Mammary microvascular endothelial cell (primary cell): ENCODE results near the gene NOP53. TPM values are rescaled to one million over a fixed set of nuclear protein-coding genes. Genes with fewer than 3 reads are reported as not detected.

Experiments used
- total RNA-seq: library from RNA; depleted of rRNA; stranded (reverse); fragments of >200 nt; gene quantifications from 2 replicates; pipeline ENCODE4 v1.2.3, GENCODE V29; 2015

The NOP53 gene
- 164 and 174 TPM in 2 replicates for total RNA-seq

DNA sequence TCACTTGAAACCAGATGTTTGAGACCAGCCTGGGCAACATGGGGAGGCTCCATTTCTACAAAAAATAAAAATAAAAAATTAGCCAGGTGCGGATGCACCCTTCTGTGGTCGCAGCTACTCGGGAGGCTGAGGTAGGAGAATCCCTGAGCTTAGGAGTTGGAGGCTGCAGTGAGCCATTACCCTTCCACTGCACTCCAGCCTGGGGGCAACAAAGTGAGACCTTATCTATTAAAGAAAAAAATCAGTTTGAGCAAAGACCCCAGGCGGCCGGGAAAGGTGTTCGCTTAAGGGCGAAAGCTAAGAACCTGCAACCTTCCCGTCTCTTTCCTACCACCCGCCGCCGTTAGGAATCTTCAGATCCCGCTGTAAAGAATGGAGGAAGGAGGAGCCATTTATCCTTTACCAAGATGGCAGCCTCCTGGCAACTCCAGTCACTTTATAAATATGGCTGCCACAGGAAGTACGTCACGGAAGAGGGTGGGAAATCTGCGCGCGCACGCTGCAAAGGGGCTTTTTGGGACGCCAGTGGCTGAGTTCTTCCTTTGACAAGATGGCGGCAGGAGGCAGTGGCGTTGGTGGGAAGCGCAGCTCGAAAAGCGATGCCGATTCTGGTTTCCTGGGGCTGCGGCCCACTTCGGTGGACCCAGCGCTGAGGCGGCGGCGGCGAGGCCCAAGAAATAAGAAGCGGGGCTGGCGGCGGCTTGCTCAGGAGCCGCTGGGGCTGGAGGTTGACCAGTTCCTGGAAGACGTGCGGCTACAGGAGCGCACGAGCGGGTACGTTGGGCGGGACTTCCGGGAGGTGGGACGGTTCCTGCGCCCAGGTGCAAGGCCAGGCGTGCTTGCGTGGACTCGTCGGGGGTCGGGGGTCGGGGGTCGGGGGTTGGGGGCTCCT lies at the start of gene NOP53:
NOP53 (plus strand) TSS at position 537 of the 892 bp plus-strand sequence; CDS start at position 551, 14 bp downstream.

DNA sequence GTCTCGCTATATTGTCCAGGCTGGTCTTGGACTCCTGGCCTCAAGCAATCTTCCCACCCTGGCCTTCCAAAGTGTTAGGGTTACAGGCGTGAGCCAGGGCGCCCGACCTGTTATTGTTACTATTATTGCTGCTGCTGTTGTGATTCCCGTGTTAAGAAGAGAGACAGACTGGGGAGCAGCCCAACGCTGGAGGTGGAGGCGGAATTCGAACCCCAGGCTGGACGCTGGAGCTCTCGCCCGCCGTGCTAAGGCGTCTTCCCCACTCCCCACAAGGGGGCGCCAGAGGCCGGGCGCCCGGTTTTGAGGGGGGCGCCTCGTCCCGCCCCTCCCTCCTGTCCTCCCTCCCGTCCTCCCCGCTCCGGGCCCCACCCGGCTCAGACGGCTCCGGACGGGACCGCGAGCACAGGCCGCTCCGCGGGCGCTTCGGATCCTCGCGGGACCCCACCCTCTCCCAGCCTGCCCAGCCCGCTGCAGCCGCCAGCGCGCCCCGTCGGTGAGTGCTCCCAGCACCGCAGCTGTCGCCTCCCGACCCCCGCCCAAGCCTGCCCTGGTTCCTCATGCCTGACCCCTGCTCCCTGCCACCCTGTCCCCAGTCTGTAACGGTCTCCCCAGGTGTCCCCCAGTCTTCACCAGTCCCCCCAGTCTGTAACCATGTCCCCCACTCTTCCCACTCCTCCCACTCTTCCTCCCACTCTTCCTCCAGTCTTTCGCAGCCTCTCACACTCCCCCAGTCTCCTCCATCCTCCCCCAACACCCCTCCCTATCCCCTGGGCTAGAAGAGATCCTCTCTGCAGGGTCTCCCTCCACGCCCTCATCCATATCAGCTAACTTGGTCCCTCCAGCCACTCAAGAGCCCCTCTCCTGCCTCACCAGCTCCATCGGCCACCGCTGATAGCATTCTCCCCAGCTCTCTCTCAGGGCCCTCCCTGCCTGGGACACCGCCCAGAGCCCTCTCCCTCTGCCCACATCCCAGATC lies 32.0 kb upstream of the NOP53 start, which contains the start of gene EHD2:
EHD2 (plus strand) TSS at position 377 of the 976 bp plus-strand sequence. CDS start 3,191 bp downstream, outside the sequence.

DNA sequence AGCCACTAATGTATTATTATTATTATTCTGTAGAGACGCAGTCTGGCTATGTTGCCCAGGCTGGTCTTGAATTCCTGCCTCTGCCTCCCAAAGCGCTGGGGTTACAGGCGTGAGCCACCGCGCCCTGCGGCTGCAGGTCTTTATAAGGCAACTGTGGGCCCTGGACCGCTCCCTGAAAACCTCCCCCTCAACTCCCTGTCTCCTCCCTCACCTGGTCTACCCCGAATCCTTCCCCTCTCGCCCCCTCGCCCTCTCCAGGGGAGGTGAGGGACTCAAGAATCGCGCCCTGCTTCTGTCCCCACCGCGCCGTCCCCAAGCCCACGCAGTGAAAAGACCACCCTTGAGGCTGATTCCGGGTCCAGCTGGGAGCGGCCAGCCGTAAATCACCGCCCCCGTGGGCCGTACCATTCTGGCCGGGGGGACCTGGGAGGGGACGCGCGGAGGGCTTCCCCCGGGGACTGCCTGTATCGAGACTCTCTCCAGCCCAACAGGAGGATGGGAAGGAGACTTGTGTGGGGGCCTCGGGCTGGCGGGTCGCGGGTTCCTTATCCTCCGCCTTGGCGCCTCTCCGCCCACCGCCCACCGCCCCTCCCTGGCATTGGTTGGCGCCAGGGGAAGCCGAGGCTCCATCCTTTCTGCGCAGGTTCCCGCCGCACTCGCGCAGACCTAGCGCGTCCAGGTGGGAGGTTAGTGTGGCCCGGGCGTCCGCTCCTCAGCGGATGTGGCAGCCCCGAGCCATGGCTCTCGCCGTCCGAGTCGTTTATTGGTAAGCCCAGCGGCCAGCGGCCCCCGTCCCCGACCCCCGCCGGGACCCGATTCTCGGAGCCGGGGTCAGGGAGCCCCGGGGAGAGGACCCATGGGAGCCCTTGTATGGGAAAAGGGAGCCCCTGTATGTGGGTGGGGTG lies 33.0 kb downstream of the NOP53 start, which contains the start of gene SELENOW:
SELENOW (plus strand) TSS at position 655 of the 905 bp plus-strand sequence; CDS start at position 738, 83 bp downstream.

DNA sequence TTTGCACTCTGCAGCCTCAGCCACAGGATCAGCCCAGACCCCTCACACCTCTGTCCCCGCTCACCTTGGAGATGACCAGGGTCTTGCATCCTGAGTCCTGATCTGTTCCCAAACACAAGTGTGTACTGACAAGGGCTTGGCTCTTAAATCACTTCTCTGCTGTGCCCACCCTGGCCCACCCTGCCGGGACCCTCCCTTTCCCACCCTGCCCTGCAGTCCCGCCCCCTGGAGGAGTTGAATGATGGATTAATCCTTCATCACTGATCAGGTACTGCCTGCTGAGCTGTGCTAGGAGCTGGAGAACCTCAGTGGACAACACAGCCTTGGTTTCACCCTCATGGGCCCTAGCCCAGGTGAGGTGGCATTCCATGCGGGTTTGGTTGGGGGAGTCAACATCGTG lies 59.1 kb downstream of the NOP53 start, which contains the start of gene TPRX1:
TPRX1 (minus strand) TSS at position 101 of the 400 bp plus-strand sequence; CDS start at position 89, 12 bp downstream.

Other genes with a start within 250 kb of the NOP53 start
- 147 and 150 TPM in 2 replicates for gene NAPA, start 230.5 kb upstream of the NOP53 start, total RNA-seq
- 0.13 and 0.15 TPM in 2 replicates for gene ZNF541, start 172.4 kb upstream of the NOP53 start, total RNA-seq
- gene BICRA, start 136.4 kb upstream of the NOP53 start, total RNA-seq: 3.2 and 12.9 TPM in 2 replicates
- gene EHD2, start 32.1 kb upstream of the NOP53 start, total RNA-seq: 170 and 177 TPM in 2 replicates
- gene SELENOW, start 33.2 kb downstream of the NOP53 start, total RNA-seq: 736 and 749 TPM in 2 replicates
- not detected in 2 replicates for gene TPRX1, start 59.0 kb downstream of the NOP53 start, total RNA-seq
- not detected in 2 replicates for gene CRX, start 76.4 kb downstream of the NOP53 start, total RNA-seq
- not detected in 2 replicates for gene TPRX2, start 113.7 kb downstream of the NOP53 start, total RNA-seq
- not detected in 2 replicates for gene SULT2A1, start 140.8 kb downstream of the NOP53 start, total RNA-seq
- not detected in 2 replicates for gene BSPH1, start 246.6 kb downstream of the NOP53 start, total RNA-seq
- gene ELSPBP1, start 249.1 kb downstream of the NOP53 start, total RNA-seq: not detected in 2 replicates